Tibial artery (tissue), 4 donors: ENCODE results near the gene PCDHGA9.
A peak's percentile ranks its signal among the peaks of the same experiment; 100 is the strongest.

Source experiments
- DNase-seq, 2 donors: peaks; one replicate each; pipeline ENCODE4 v3.0.0-alpha.2; 2019
- H3K27ac ChIP-seq, 2 donors: fragments of 200-600 bp; sonication (generic) in 1 of 2; 1 replicate in 1 of 2; 2 replicates in 1 of 2; pipeline ENCODE4 v1.5.1; 2018 to 2019; ENCODE audit warnings: mild to moderate bottlenecking in 1 of 2
- H3K27me3 ChIP-seq, 2 donors: fragments of 200-600 bp; sonication (generic) in 1 of 2; one replicate each; pipeline versions ENCODE4 v1.5.1 to v1.6.0; 2016 to 2019
- H3K36me3 ChIP-seq, 3 donors: fragments of 200-600 bp; sonication (generic) in 2 of 3; one replicate each; pipeline ENCODE4 v1.5.1; 2016 to 2019; ENCODE audit warnings: mild to moderate bottlenecking in 2 of 3
- H3K4me1 ChIP-seq, 4 donors: fragments of 200-600 bp; sonication (generic) in 2 of 4; 1 replicate in 3 of 4; 2 replicates in 1 of 4; pipeline ENCODE4 v1.5.1; 2016 to 2019
- H3K4me3 ChIP-seq, 2 donors: fragments of 200-600 bp; sonication (generic) in 1 of 2; 1 replicate in 1 of 2; 2 replicates in 1 of 2; pipeline ENCODE4 v1.5.1; 2018 to 2019; ENCODE audit warnings: mild to moderate bottlenecking in 2 of 2
- H3K9me3 ChIP-seq, 3 donors: fragments of 200-600 bp; sonication (generic) in 1 of 3; one replicate each; pipeline ENCODE4 v1.5.1; 2016 to 2019
- CTCF ChIP-seq, 2 experiments: fragments of 200-600 bp in 1 of 2; fragments of 450-650 bp in 1 of 2; IDR thresholded peaks; one replicate each; pipeline ENCODE4 v1.5.1; 2017 to 2019; ENCODE audit warnings: antibody characterized with exemption in 2 of 2, mild to moderate bottlenecking in 1 of 2, moderate library complexity in 1 of 2
- intact Hi-C: fragments of 100-400 bp; cut with DNase I; formaldehyde crosslinking; loops from one replicate; pipeline ENCODE4 v1.15.0; 2023; ENCODE audit warnings: low total_unique reads

Gene PCDHGA9

GRCh38 chr5:141359790-141360426 lies 42.7 kb upstream of the PCDHGA9 start, which contains the start of gene PCDHGB2:
Gene PCDHGB2, plus strand, starts transcription at chr5:141359994. Its CDS starts 142 bp downstream, at chr5:141360136.
- TF ChIP-seq CTCF (IDR thresholded peaks at IDR 0.05), result no peak
- Histone ChIP-seq H3K4me3 (peak within 1 kb of the TSS; percentile 25 to 35), H3K27me3 (peaks cover 0 to 3% of the 10 kb centered on the region in 2 donors), H3K27ac (no peak within 1 kb of the TSS), H3K9me3 (peaks cover 8 to 99% (median 91%) of the 10 kb centered on the region in 3 donors), H3K4me1 (no peaks in the 10 kb centered on the region), H3K36me3 (peaks cover 0 to 32% (median 29%) of the 10 kb centered on the region in 3 donors)
- intact Hi-C loops, result no loop called here
- no peak for DNase-seq

- peaks cover 0 to 37% (median 34%) of the 10 kb centered on the region in 3 donors for H3K36me3 ChIP-seq
- H3K4me1 ChIP-seq, result no peaks in the 10 kb centered on the region
- no peak overlapping the region for H3K4me3 ChIP-seq
- H3K27me3 ChIP-seq, result peaks cover 0 to 3% of the 10 kb centered on the region in 2 donors
- peaks cover 12 to 99% (median 91%) of the 10 kb centered on the region in 3 donors for H3K9me3 ChIP-seq
- intact Hi-C loops, result no loop called here
- TF ChIP-seq CTCF (IDR thresholded peaks at IDR 0.05), result no peak
- no peak for DNase-seq
- H3K27ac ChIP-seq, result no peak overlapping the region
Measured at GRCh38 chr5:141360685-141361084, 41.9 kb upstream of the PCDHGA9 start.

GRCh38 chr5:141362719-141363118 lies 39.9 kb upstream of the PCDHGA9 start:
- no peak overlapping the region for H3K4me3 ChIP-seq
- H3K27me3 ChIP-seq, result peaks cover 0 to 3% of the 10 kb centered on the region in 2 donors

GRCh38 chr5:141363952-141364660 lies 38.5 kb upstream of the PCDHGA9 start, which contains the start of gene PCDHGA5:
Gene PCDHGA5, plus strand, starts transcription at chr5:141364162. Its CDS starts 169 bp downstream, at chr5:141364331.
- H3K27me3 ChIP-seq, result peaks cover 0 to 3% of the 10 kb centered on the region in 2 donors
- peaks cover 21 to 98% (median 84%) of the 10 kb centered on the region in 3 donors for H3K9me3 ChIP-seq
- H3K4me3 ChIP-seq, result peak within 1 kb of the TSS; percentile 14 to 29
- intact Hi-C loops, result no loop called here
- peaks cover 0 to 34% (median 34%) of the 10 kb centered on the region in 3 donors for H3K36me3 ChIP-seq
- H3K4me1 ChIP-seq, result no peaks in the 10 kb centered on the region
- no peak for DNase-seq
- no peak for TF ChIP-seq CTCF (IDR thresholded peaks at IDR 0.05)
- no peak within 1 kb of the TSS for H3K27ac ChIP-seq

More at GRCh38 chr5:141362719-141363118, 39.9 kb upstream of the PCDHGA9 start:
- H3K4me1 ChIP-seq, result no peaks in the 10 kb centered on the region
- no peak overlapping the region for H3K27ac ChIP-seq
- peaks cover 21 to 99% (median 87%) of the 10 kb centered on the region in 3 donors for H3K9me3 ChIP-seq
- no peak for DNase-seq
- intact Hi-C loops, result no loop called here
- no peak for TF ChIP-seq CTCF (IDR thresholded peaks at IDR 0.05)
- H3K36me3 ChIP-seq, result peaks cover 0 to 39% (median 34%) of the 10 kb centered on the region in 3 donors

- Histone ChIP-seq H3K4me3 (no peak overlapping the region), H3K9me3 (peaks cover 21 to 98% (median 87%) of the 10 kb centered on the region in 3 donors), H3K27ac (no peak overlapping the region), H3K4me1 (no peaks in the 10 kb centered on the region), H3K36me3 (peaks cover 0 to 46% (median 37%) of the 10 kb centered on the region in 3 donors), H3K27me3 (peaks cover 0 to 3% of the 10 kb centered on the region in 2 donors)
- TF ChIP-seq CTCF (IDR thresholded peaks at IDR 0.05), result no peak
- no peak for DNase-seq
- intact Hi-C loops, result no loop called here
Measured at GRCh38 chr5:141366016-141366896, 36.3 kb upstream of the PCDHGA9 start.
